DND-41 (cell line): ENCODE data around the gene VIPR1.
"Not testable (repeated sequence)": the region's sequence is repeated elsewhere in the genome, so short reads cannot be mapped to it uniquely, and the experiment has no call there.

Experiments
- ATAC-seq: fragments of 200-7000 bp; cut with Tn5 transposase; 3 replicates; pipeline ENCODE4 v1.9.1; 2021; ENCODE audit warnings: low read depth; ENCODE audit not compliant: insufficient read depth
- DNase-seq: peaks from one replicate; pipeline ENCODE4 v3.0.0-alpha.2; 2020
- H2AFZ ChIP-seq: 2 replicates; pipeline ENCODE4 v1.6.0; 2012; ENCODE audit warnings: low read depth, low read length
- H3K27ac ChIP-seq: 2 replicates; pipeline ENCODE4 v1.5.1; 2012; ENCODE audit warnings: low read length, inconsistent platforms
- H3K27me3 ChIP-seq: fragments of 200-600 bp; sonication (generic); 2 replicates; pipeline ENCODE4 v1.6.0; 2012; ENCODE audit warnings: low read length, mild to moderate bottlenecking, inconsistent platforms; ENCODE audit not compliant: insufficient read depth, poor library complexity
- H3K36me3 ChIP-seq: 2 replicates; pipeline ENCODE4 v1.5.1; 2012; ENCODE audit warnings: low read length, inconsistent platforms; ENCODE audit not compliant: insufficient read depth
- H3K4me1 ChIP-seq: 2 replicates; pipeline ENCODE4 v1.5.1; 2012; ENCODE audit warnings: mild to moderate bottlenecking, low read length; ENCODE audit not compliant: insufficient read depth
- H3K4me2 ChIP-seq: 2 replicates; pipeline ENCODE4 v1.6.0; 2012; ENCODE audit warnings: mild to moderate bottlenecking, moderate library complexity, low read length, inconsistent platforms; ENCODE audit not compliant: insufficient read depth
- H3K4me3 ChIP-seq, 2 experiments: fragments of 200-600 bp in 1 of 2; shearing (Covaris generic) in 1 of 2; 2 replicates each; pipeline ENCODE4 v1.5.1; 2012 to 2016; ENCODE audit warnings: inconsistent platforms in 2 of 2, low read length in 2 of 2, mild to moderate bottlenecking in 2 of 2, low read depth in 1 of 2, moderate library complexity in 1 of 2
- H3K79me2 ChIP-seq: 2 replicates; pipeline ENCODE4 v1.6.0; 2012; ENCODE audit warnings: low read length, inconsistent platforms; ENCODE audit not compliant: insufficient read depth
- H3K9ac ChIP-seq: 2 replicates; pipeline ENCODE4 v1.6.0; 2012; ENCODE audit warnings: low read depth, mild to moderate bottlenecking, inconsistent platforms, low read length, moderate library complexity
- H3K9me3 ChIP-seq: 2 replicates; pipeline ENCODE4 v1.5.1; 2012; ENCODE audit warnings: low read length, moderate library complexity, mild to moderate bottlenecking, inconsistent platforms; ENCODE audit not compliant: insufficient read depth, severe bottlenecking
- H4K20me1 ChIP-seq: 2 replicates; pipeline ENCODE4 v1.6.0; 2012; ENCODE audit warnings: low read length; ENCODE audit not compliant: insufficient read depth
- CTCF ChIP-seq: IDR thresholded peaks from 2 replicates; pipeline ENCODE4 v1.5.1; 2012; ENCODE audit warnings: borderline replicate concordance, low read length, moderate library complexity, mild to moderate bottlenecking; ENCODE audit not compliant: poor library complexity, severe bottlenecking; ENCODE audit errors: extremely low read depth
- EZH2 ChIP-seq: IDR thresholded peaks from 3 replicates; pipeline ENCODE4 v1.6.1; 2012; ENCODE audit warnings: borderline replicate concordance, low read depth, mild to moderate bottlenecking, moderate library complexity, low read length, inconsistent platforms; ENCODE audit not compliant: severe bottlenecking

The VIPR1 gene

DNA sequence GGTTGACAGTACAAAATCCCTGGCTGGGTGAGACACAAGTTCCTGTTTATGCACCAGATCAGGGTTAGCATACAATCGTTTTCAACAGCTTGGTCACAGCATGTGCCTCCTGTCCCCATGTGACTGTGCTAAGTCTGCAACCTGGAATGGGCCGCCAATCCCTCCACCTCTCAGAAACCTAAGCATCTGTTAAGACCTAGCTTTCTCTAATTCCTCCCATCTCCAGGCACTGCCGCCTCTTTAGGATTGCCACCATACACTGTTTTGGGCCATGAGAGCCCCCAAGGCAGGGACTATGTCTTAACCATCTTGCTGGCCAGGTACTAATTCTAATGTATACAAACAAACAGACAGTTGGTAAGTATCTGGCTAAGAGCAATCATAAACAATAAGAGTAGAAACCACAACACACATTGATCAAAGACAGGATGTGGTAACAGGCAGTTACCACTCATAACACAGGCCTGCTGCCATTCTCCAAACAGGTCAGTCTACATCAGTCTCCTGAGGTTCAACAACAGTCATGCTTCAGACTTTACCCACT is 53.7 kb downstream of the VIPR1 start:
- Histone ChIP-seq H4K20me1 (no peaks in the 10 kb centered on the region), H3K9me3 (no peaks in the 10 kb centered on the region), H3K27me3 (no peaks in the 10 kb centered on the region), H3K4me1 (peaks cover 25% of the 10 kb centered on the region), H3K27ac (peak overlapping the region; percentile 76), H2AFZ (no peak overlapping the region), H3K9ac (no peak overlapping the region), H3K4me3 (no peak overlapping the region), H3K4me2 (no peak overlapping the region), H3K79me2 (no peaks in the 10 kb centered on the region), H3K36me3 (peaks cover 85% of the 10 kb centered on the region)
- peak; percentile 95 for ATAC-seq
- peak; percentile 35 for DNase-seq
- TF ChIP-seq CTCF (no peak), EZH2 (no peak)

DNA sequence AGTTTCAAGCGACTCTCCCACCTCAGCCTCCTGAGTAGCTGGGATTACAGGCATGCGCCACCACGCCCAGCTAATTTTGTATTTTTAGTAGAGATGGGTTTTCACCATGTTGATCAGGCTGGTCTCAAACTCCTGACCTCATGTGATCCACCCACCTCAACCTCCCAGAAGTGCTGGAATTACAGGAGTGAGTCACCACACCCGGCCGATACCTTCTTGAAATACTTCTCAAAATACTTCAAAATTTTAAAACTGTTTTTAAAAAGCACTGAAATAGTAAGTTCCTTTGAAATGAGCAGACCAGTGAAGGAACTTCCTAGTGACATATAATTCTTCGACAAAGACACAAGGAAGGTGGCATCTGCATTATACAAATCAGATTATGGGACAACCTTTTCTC is 54.4 kb downstream of the VIPR1 start:
- peaks cover 25% of the 10 kb centered on the region for H3K4me1 ChIP-seq
- not testable (repeated sequence) for DNase-seq, H4K20me1 ChIP-seq, H3K4me2 ChIP-seq, H2AFZ ChIP-seq, H3K9ac ChIP-seq, H3K9me3 ChIP-seq, ATAC-seq, H3K79me2 ChIP-seq, H3K4me3 ChIP-seq, H3K27me3 ChIP-seq
- H3K27ac ChIP-seq, result peak overlapping the region; percentile 76
- H3K36me3 ChIP-seq, result peaks cover 82% of the 10 kb centered on the region

DNA sequence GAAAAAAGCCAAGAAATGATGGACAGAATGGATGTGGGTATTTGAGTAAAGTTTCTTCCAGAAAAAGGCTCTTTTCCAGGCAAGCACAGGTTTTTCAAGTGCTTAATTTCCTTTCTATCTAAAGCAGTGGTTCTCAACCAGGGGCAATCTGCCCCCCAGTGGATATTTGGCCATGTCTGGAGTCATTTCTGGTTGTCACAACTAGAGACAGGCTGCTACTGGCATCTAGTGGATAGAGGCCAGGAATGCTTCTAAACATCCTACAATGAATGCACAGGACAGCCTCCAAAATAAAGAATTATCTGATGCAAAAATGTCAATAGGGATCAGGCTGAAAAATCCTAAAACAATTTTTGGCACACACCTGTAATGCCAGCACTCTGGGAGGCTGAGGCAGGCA is 55.4 kb downstream of the VIPR1 start:
- Histone ChIP-seq H3K9me3 (no peaks in the 10 kb centered on the region), H3K36me3 (peaks cover 85% of the 10 kb centered on the region), H3K9ac (no peak overlapping the region), H2AFZ (no peak overlapping the region), H3K27me3 (no peaks in the 10 kb centered on the region), H3K27ac (no peak overlapping the region), H4K20me1 (no peaks in the 10 kb centered on the region), H3K4me3 (no peak overlapping the region), H3K4me1 (peaks cover 25% of the 10 kb centered on the region), H3K79me2 (no peaks in the 10 kb centered on the region), H3K4me2 (no peak overlapping the region)
- ATAC-seq, result no peak
- DNase-seq, result no peak
- TF ChIP-seq EZH2, result no peak
- TF ChIP-seq CTCF, result peak; percentile 37

DNA sequence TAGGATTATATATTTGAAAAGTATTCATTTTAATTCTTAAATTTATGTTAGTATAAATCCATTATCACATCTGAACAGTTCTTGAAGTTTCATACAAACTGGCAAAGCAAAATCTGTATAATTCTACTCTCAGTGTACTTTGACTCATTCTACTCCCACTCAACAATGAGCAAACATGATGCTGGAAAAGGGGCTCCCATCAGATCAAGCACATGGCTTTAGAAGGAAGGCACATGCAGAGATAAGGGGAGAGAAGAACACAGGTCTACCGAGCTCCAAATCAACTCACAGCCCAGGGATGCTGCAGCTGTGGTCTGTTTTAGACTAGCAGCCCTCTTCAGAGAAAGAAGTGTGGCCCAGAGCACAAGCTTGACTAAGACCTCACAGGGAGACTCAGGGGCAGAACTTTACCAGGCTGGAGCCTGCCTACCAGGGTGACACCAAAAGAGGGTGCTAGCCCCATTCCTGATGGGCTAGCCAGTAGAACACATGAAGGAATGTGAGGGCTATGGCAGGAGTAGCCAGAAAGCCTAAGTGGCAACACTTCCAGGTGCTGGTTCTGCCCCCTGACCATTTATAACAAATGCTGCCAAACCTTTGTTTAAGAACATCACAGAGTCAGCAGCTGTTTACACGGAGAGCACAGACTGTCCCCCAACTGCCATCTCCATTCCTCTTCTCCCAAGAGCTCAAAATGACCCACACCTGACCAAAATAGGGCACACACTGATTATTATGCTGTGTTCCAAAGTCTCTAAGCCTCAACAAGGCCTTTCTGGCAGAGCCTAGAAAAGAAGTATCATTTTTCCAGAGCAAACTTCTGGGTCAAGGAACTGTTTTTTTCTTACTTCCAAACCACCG is 59.8 kb downstream of the VIPR1 start:
- no peak for DNase-seq
- peaks cover 4% of the 10 kb centered on the region; the same call in 1 of the 2 replicates for H3K79me2 ChIP-seq
- 0 out of 2 replicates have a peak overlapping the region, but pooled peaks have one; percentile 16 for H3K27ac ChIP-seq
- no peak overlapping the region for H3K4me2 ChIP-seq
- no peak for ATAC-seq
- H3K4me3 ChIP-seq, result no peak overlapping the region
- H2AFZ ChIP-seq, result no peak overlapping the region
- peaks cover 89% of the 10 kb centered on the region for H3K36me3 ChIP-seq
- H3K27me3 ChIP-seq, result no peaks in the 10 kb centered on the region
- H4K20me1 ChIP-seq, result no peaks in the 10 kb centered on the region
- H3K9me3 ChIP-seq, result no peaks in the 10 kb centered on the region
- peaks cover 6% of the 10 kb centered on the region; the same call in 1 of the 2 replicates for H3K4me1 ChIP-seq
- TF ChIP-seq CTCF (peak; percentile 7), EZH2 (no peak)
- H3K9ac ChIP-seq, result no peak overlapping the region
